ENCODE data around the gene FUNDC2.
A peak's percentile ranks its signal among the peaks of the same experiment; 100 is the strongest.

Gene FUNDC2

GRCh38 chrX:155070975-155071693 lies 44.5 kb downstream of the FUNDC2 start, which contains the start of the genes BRCC3, CMC4 and MTCP1:
Gene BRCC3, plus strand, starts transcription at chrX:155071508. Its CDS starts 20 bp downstream, at chrX:155071528.
Gene CMC4, minus strand, starts transcription at chrX:155071136. Its CDS starts 7,113 bp downstream, at chrX:155064023.
Gene MTCP1, minus strand, starts transcription at chrX:155071136. Its CDS starts 5,126 bp downstream, at chrX:155066010.
- peak; percentile 88 for DNase-seq

DNA sequence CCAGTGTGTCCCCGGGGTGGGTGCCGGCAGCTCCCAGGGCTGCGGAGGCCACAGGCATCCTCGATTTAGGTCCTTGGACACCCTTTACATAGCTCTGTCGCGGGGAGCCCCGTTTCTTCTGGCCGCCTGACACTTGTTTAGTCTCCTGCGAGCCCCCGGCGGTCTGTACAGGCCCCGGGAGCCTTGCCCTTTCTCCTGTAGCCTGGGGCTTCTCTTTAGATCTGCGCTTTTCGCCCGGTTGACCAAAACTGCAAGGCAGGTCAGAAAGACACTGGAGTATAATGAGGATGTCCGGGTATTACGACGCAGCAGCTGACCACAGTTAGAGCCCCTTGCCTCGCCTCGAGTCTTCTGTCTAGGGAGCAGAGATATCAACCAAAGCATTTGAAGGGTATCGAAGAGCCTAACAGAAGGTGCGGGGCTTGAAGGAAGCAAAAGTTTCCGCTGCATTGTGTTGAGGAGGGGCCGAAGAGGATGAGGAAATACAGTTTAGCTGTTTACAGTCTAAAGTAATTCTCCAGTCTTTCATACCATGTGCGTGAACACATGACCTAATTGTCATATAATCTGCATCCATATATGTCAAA lies 45.1 kb downstream of the FUNDC2 start:
- DNase-seq, result no peak

DNA sequence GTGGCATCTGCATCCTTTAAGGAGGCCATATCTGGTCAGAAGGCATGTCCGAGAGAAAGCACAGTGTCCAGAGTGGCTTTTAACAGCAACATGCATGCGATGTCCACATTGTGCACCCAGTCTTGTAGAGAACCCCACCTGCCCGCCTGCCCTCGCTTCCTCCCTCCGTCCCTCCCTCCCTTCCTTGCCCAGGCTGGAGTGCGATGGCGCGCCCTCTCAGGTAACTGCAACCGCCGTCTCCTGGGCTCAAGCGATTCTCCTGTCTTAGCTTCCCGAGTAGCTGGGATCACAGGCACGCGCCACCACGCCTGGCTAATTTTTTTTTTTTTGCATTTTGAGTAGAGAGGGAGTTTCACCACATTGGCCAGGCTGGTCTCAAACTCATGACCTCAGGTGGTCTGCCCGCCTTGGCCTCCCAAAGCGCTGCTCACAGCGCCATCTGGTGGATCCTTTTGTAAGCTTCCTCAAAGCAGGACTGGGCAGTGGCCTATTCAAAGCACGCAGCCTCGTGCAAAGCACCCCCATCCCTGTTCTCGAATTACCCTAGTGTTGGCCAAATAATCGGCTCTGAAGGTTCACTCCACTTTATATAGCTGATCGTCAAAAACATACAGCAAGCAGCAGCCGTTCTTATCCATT lies 59.7 kb downstream of the FUNDC2 start:
- DNase-seq, result no peak

DNA sequence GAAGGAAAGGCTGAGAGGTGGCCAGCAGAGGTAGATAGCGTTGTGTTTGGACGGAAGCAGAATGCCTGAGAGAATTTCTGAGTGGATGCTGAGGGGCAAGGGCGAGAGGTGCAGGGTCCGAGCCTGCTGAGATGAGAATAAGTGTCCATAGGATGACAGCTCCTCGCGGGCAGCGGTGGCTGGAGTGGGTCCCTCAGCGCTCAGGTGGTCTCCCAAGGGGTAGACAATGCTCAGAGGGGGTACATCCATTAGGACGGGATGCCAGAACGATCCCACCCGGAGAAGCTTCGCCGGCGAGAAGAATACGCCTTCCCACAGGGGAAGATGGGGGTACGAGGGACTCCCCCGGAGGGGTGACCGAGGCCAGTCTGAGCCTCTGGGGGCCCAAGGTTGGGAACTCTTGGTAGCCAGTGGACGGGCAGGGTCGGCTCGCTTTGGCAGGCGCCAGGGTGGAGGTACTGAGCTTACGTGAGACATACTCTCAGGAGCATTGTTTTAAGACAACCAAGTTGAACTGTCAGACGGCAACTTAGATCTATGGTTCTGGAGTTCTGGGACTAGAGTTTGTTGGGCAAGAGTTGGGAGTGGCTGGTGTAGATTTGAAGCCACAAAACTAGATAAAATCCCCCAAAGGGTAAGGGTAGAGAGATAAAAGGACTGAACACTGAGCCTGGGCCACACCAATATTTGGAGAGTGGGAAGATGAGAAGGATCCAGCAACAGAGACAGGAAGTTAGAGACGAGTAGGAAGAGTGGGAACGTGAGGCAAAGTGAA lies 60.5 kb downstream of the FUNDC2 start:
- DNase-seq, result no peak

DNA sequence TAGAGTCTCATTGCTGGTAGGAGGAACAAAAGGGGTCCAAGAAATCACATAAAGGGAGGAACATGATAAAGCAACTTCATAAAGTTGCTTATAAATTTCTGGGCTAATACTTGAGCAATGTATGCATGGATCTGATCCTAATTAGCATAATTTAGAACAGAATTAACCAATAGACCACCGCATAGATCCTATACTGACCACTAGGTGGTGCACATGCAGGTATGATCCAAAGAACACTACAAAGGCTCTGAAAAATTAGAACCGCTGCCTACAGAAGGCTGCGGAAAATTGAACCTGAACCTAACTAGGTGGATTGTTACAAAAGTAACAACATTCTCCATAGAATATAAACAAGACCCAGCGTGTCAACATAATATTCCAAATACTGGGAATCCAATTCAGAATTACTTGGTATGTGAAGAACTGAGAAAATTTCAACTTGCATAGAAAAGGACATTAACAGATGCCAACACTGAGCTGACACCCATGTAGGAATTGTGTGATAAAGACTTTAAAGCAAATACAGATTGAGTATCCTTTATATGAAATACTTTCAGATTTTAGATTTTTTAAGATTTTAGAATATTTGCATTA lies 67.9 kb downstream of the FUNDC2 start:
- DNase-seq, result no peak

- DNase-seq, result no peak
Measured at GRCh38 chrX:155105919-155106318, 79.3 kb downstream of the FUNDC2 start.

DNA sequence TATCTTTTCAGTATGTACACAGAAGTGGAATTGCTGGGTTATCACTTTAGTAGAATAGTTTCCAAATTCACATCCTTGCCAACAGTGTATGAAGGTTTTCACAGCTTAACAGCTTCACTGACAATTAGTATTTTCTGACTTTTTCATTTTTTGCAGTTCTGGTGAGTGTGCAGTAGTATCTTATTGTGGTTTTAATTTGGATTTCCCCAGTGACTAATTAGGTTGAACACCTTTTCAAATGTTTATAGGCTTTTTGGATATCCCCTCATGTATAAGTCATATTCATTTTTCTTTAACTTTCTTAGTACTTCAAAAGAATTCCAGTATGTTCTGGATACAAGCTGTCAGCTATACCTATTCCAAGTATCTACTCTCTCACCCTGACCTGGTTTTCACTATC lies 81.8 kb downstream of the FUNDC2 start:
- DNase-seq, result no peak
